HCT116 (cell line): ENCODE measurements around the gene CARD10. TPM values are rescaled to one million over a fixed set of nuclear protein-coding genes. Genes with fewer than 3 reads are reported as not detected.

ENCODE experiments used
- ATAC-seq: fragments of 200-7000 bp; cut with Tn5 transposase; 2 replicates; pipeline ENCODE4 v1.9.1; 2020; ENCODE audit warnings: mild to moderate bottlenecking, moderate library complexity
- BruUV-seq: library from RNA; stranded (reverse); fragments of 400-500 nt; replicated peaks from 2 replicates; lab custom pipeline; 2021; lab: Mats Ljungman, UMichigan
- CTCF ChIA-PET: fragments of 300-600 bp; sonication (Branson Sonifier 250); formaldehyde crosslinking; loops from one replicate; lab custom pipeline; 2021; ENCODE audit warnings: antibody characterized with exemption; lab: Charles Lee
- POLR2A ChIA-PET: fragments of 300-600, 350-600 bp; sonication (Branson Sonifier 250); formaldehyde crosslinking; loops from one replicate; lab custom pipeline; 2021; ENCODE audit warnings: antibody characterized with exemption; lab: Charles Lee
- RAD21 ChIA-PET, 2 experiments: fragments of 300-600 bp; sonication (Branson Sonifier 250); formaldehyde crosslinking; loops; one replicate each; lab custom pipeline; 2023; ENCODE audit warnings: low total read pairs in 2 of 2; ENCODE audit not compliant: uncharacterized antibody in 2 of 2, unreplicated experiment in 2 of 2, low non-redundant PET in 1 of 2; lab: Charles Lee
- DNase-seq: peaks from one replicate; pipeline ENCODE4 v3.0.0-alpha.2; 2010; ENCODE audit warnings: low read depth, low spot score
- H2AFZ ChIP-seq: fragments of 200-600 bp; shearing (Covaris generic), sonication (generic); 2 replicates; pipeline ENCODE4 v1.6.1; 2017; ENCODE audit warnings: low read depth, mixed run types, mixed read lengths, antibody characterized with exemption, low read length; ENCODE audit not compliant: poor library complexity, severe bottlenecking
- H3K27ac ChIP-seq: 2 replicates; pipeline ENCODE4 v1.5.1; 2012; ENCODE audit warnings: low read depth, low read length
- H3K27me3 ChIP-seq: fragments of 200-600 bp; sonication (generic); 2 replicates; pipeline ENCODE4 v1.6.1; 2016; ENCODE audit warnings: mixed run types, low read length, mixed read lengths; ENCODE audit not compliant: insufficient read depth
- H3K36me3 ChIP-seq, 2 experiments: fragments of 200-500 bp in 1 of 2; fragments of 200-600 bp in 1 of 2; sonication (Bioruptor generic) in 1 of 2; sonication (generic) in 1 of 2; 2 replicates each; pipeline versions ENCODE4 v1.5.1 to v1.6.1; 2014 to 2016; ENCODE audit warnings: low read length in 2 of 2, inconsistent platforms in 1 of 2, mixed read lengths in 1 of 2, mixed run types in 1 of 2; ENCODE audit not compliant: insufficient read depth in 2 of 2, control insufficient read depth in 1 of 2
- H3K4me1 ChIP-seq, 2 experiments: fragments of 200-600 bp in 1 of 2; sonication (generic) in 1 of 2; 2 replicates each; pipeline versions ENCODE4 v1.5.1 to v1.6.1; 2012 to 2017; ENCODE audit warnings: low read length in 2 of 2, inconsistent platforms in 1 of 2, mild to moderate bottlenecking in 1 of 2, mixed read lengths in 1 of 2, mixed run types in 1 of 2, moderate library complexity in 1 of 2; ENCODE audit not compliant: insufficient read depth in 2 of 2, control insufficient read depth in 1 of 2
- H3K4me2 ChIP-seq: fragments of 200-600 bp; sonication (generic); 2 replicates; pipeline ENCODE4 v1.6.1; 2017; ENCODE audit warnings: mixed run types, low read length, mixed read lengths
- H3K4me3 ChIP-seq, 2 experiments: fragments of 200-600 bp in 1 of 2; sonication (generic) in 1 of 2; replicated peaks in 1 of 2; 2 replicates each; pipeline ENCODE4 v1.5.1; 2011 to 2016; ENCODE audit warnings: low read length in 2 of 2, control low read depth in 1 of 2, low read depth in 1 of 2, mild to moderate bottlenecking in 1 of 2, mixed read lengths in 1 of 2, mixed run types in 1 of 2
- H3K79me2 ChIP-seq: fragments of 200-600 bp; sonication (generic); 2 replicates; pipeline ENCODE4 v1.6.1; 2017; ENCODE audit warnings: mild to moderate bottlenecking, mixed run types, low read length, moderate library complexity, mixed read lengths; ENCODE audit not compliant: insufficient read depth
- H3K9ac ChIP-seq: fragments of 200-600 bp; sonication (generic); 2 replicates; pipeline ENCODE4 v1.6.1; 2016; ENCODE audit warnings: low read length, mixed read lengths
- H3K9me2 ChIP-seq: fragments of 200-600 bp; sonication (generic), shearing (Covaris generic); 2 replicates; pipeline ENCODE4 v1.6.1; 2017; ENCODE audit warnings: mixed run types, mild to moderate bottlenecking, moderate library complexity; ENCODE audit not compliant: insufficient read depth
- H3K9me3 ChIP-seq, 2 experiments: fragments of 200-500 bp in 1 of 2; fragments of 200-600 bp in 1 of 2; sonication (Bioruptor generic) in 1 of 2; sonication (generic) in 1 of 2; 2 replicates each; pipeline ENCODE4 v1.6.1; 2014 to 2017; ENCODE audit warnings: low read length in 2 of 2, mixed read lengths in 2 of 2, inconsistent platforms in 1 of 2, low read depth in 1 of 2, mild to moderate bottlenecking in 1 of 2, mixed run types in 1 of 2, moderate library complexity in 1 of 2; ENCODE audit not compliant: control insufficient read depth in 1 of 2, insufficient read depth in 1 of 2
- H4K20me1 ChIP-seq: fragments of 200-600 bp; sonication (generic), shearing (Covaris generic); 2 replicates; pipeline ENCODE4 v1.6.1; 2017; ENCODE audit warnings: mixed run types, mild to moderate bottlenecking, moderate library complexity; ENCODE audit not compliant: insufficient read depth
- CBX3 ChIP-seq: IDR thresholded peaks from 2 replicates; pipeline ENCODE4 v1.6.1; 2012; ENCODE audit warnings: low read depth
- CEBPB ChIP-seq: IDR thresholded peaks from 2 replicates; pipeline ENCODE4 v1.6.1; 2012; ENCODE audit warnings: low read depth
- EGR1 ChIP-seq: IDR thresholded peaks from 2 replicates; pipeline ENCODE4 v1.6.1; 2012; ENCODE audit warnings: low read depth
- EZH2 ChIP-seq: fragments of 200-600 bp; sonication (generic); IDR thresholded peaks from 2 replicates; pipeline ENCODE4 v1.6.1; 2017; ENCODE audit warnings: antibody characterized with exemption, mixed run types
- POLR2A ChIP-seq: IDR thresholded peaks from 2 replicates; pipeline ENCODE4 v1.7.0; 2011; ENCODE audit warnings: borderline replicate concordance; ENCODE audit not compliant: insufficient read depth, insufficient read length; ENCODE audit errors: extremely low read depth
- SP1 ChIP-seq: IDR thresholded peaks from 2 replicates; pipeline ENCODE4 v1.6.1; 2012; ENCODE audit warnings: low read depth
- SRF ChIP-seq: IDR thresholded peaks from 2 replicates; pipeline ENCODE4 v1.6.1; 2012; ENCODE audit warnings: low read depth
- TCF7L2 ChIP-seq: IDR thresholded peaks from 2 replicates; pipeline ENCODE4 v1.7.0; 2011; ENCODE audit warnings: borderline replicate concordance, inconsistent platforms; ENCODE audit not compliant: insufficient read depth, insufficient read length; ENCODE audit errors: extremely low read depth
- ZFX ChIP-seq: fragments of 450-650 bp; IDR thresholded peaks from 2 replicates; pipeline ENCODE4 v1.6.1; 2017
- intact Hi-C: fragments of 100-400 bp; cut with micrococcal nuclease; formaldehyde crosslinking; loops from 2 replicates; pipeline ENCODE4 v1.10.0; 2022
- total RNA-seq: library from RNA; stranded (reverse); gene quantifications from one replicate; pipeline ENCODE4 v1.2.1, GENCODE V29; 2021; ENCODE audit not compliant: unreplicated experiment
- TF ChIP-seq, protein P1 (sequence below): IDR thresholded peaks from 2 replicates; pipeline ENCODE4 v1.6.1; 2012; ENCODE audit warnings: low read depth
- TF ChIP-seq, protein P2 (sequence below): IDR thresholded peaks from 2 replicates; pipeline ENCODE4 v1.6.1; 2012
- TF ChIP-seq, protein P3 (sequence below), 3 experiments: fragments of 200-600 bp in 1 of 3; sonication (generic) in 1 of 3; IDR thresholded peaks in 2 of 3; conservative IDR thresholded peaks in 1 of 3; 2 replicates each; pipeline ENCODE4 v1.5.1; 2012 to 2017; ENCODE audit warnings: low read depth in 2 of 3, low read length in 2 of 3, antibody characterized with exemption in 1 of 3, borderline replicate concordance in 1 of 3, control low read depth in 1 of 3, mild to moderate bottlenecking in 1 of 3, mixed read lengths in 1 of 3, mixed run types in 1 of 3, moderate library complexity in 1 of 3; ENCODE audit not compliant: insufficient read depth in 1 of 3

Gene CARD10
- total RNA-seq, 1 experiment from 2014 or later, result 32.0 TPM

- TF ChIP-seq, protein P1, sequence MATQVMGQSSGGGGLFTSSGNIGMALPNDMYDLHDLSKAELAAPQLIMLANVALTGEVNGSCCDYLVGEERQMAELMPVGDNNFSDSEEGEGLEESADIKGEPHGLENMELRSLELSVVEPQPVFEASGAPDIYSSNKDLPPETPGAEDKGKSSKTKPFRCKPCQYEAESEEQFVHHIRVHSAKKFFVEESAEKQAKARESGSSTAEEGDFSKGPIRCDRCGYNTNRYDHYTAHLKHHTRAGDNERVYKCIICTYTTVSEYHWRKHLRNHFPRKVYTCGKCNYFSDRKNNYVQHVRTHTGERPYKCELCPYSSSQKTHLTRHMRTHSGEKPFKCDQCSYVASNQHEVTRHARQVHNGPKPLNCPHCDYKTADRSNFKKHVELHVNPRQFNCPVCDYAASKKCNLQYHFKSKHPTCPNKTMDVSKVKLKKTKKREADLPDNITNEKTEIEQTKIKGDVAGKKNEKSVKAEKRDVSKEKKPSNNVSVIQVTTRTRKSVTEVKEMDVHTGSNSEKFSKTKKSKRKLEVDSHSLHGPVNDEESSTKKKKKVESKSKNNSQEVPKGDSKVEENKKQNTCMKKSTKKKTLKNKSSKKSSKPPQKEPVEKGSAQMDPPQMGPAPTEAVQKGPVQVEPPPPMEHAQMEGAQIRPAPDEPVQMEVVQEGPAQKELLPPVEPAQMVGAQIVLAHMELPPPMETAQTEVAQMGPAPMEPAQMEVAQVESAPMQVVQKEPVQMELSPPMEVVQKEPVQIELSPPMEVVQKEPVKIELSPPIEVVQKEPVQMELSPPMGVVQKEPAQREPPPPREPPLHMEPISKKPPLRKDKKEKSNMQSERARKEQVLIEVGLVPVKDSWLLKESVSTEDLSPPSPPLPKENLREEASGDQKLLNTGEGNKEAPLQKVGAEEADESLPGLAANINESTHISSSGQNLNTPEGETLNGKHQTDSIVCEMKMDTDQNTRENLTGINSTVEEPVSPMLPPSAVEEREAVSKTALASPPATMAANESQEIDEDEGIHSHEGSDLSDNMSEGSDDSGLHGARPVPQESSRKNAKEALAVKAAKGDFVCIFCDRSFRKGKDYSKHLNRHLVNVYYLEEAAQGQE, result no peak
- TF ChIP-seq ZFX (no peak), POLR2A (no peak)
Observed at GRCh38 chr22:37454857-37455686, 64.1 kb downstream of the CARD10 start (continued).

DNA sequence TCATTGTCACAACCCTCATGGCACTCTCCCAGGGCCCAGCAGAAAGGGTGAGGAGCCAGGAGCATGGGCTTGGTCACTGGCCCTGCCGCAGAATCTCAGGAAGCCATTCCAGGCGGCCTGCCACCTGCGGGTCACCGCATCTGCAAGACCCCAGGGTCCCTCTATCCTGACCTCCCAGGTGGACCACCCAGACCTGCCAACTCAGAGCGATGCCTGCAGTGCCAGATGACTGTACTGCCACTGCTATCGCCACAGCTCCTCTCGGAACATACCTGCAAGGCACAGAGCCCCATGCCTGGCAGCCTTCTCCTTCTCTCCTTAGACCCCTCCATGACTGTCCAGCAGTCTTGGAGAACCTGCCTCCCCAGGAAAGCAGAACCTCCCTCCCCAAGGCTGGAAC is 65.5 kb downstream of the CARD10 start:
- H3K4me2 ChIP-seq, result no peak overlapping the region; the same call in 1 of the 2 replicates
- intact Hi-C loops, result no loop called here
- H3K27me3 ChIP-seq, result no peaks in the 10 kb centered on the region
- DNase-seq (no peak), ATAC-seq (no peak)
- no peaks in the 10 kb centered on the region for H4K20me1 ChIP-seq
- no TSS peak for BruUV-seq
- peaks cover 53 to 89% of the 10 kb centered on the region in 2 experiments for H3K4me1 ChIP-seq
- no peaks in the 10 kb centered on the region for H3K9me3 ChIP-seq
- RAD21 ChIA-PET, result interaction anchor here (0.7 to 6.7 kb wide), 2 partner anchors 127 to 136 kb away, joined by 3 to 63 read pairs; no protein-coding TSS in a partner anchor
- POLR2A ChIA-PET, result interaction anchor here (0.5 to 5.5 kb wide), 3 partner anchors 122 to 170 kb away, joined by 3 to 54 read pairs (median 6); no protein-coding TSS in a partner anchor
- H2AFZ ChIP-seq, result no peak overlapping the region
- H3K9ac ChIP-seq, result peak overlapping the region; percentile 65; the same call in 1 of the 2 replicates
- H3K79me2 ChIP-seq, result no peaks in the 10 kb centered on the region
- H3K36me3 ChIP-seq, result no peaks in the 10 kb centered on the region
- no peaks in the 10 kb centered on the region for H3K9me2 ChIP-seq
- H3K4me3 ChIP-seq, result no peak overlapping the region
- peak overlapping the region; percentile 96 for H3K27ac ChIP-seq
- CTCF ChIA-PET, result interaction anchor here (1.2 to 8.1 kb wide), 3 partner anchors 122 to 194 kb away, joined by 5 to 147 read pairs (median 29); no protein-coding TSS in a partner anchor
- TF ChIP-seq, protein P1, result no peak
- TF ChIP-seq TCF7L2 (no peak), EZH2 (no peak), SP1 (no peak), EGR1 (no peak), CEBPB (no peak), SRF (no peak), CBX3 (no peak), POLR2A (no peak)
- TF ChIP-seq, protein P2, sequence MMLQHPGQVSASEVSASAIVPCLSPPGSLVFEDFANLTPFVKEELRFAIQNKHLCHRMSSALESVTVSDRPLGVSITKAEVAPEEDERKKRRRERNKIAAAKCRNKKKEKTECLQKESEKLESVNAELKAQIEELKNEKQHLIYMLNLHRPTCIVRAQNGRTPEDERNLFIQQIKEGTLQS, result no peak
- TF ChIP-seq, protein P3, sequence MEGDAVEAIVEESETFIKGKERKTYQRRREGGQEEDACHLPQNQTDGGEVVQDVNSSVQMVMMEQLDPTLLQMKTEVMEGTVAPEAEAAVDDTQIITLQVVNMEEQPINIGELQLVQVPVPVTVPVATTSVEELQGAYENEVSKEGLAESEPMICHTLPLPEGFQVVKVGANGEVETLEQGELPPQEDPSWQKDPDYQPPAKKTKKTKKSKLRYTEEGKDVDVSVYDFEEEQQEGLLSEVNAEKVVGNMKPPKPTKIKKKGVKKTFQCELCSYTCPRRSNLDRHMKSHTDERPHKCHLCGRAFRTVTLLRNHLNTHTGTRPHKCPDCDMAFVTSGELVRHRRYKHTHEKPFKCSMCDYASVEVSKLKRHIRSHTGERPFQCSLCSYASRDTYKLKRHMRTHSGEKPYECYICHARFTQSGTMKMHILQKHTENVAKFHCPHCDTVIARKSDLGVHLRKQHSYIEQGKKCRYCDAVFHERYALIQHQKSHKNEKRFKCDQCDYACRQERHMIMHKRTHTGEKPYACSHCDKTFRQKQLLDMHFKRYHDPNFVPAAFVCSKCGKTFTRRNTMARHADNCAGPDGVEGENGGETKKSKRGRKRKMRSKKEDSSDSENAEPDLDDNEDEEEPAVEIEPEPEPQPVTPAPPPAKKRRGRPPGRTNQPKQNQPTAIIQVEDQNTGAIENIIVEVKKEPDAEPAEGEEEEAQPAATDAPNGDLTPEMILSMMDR (IDR thresholded peaks at IDR 0.05 in 2 of 3, conservative IDR thresholded peaks at IDR 0.05 in 1 of 3; ENCODE audit: borderline replicate concordance in 1 of 3, insufficient read depth in 1 of 3, low read depth in 2 of 3, low read length in 2 of 3), result no peak
